Adrenal gland (tissue), 12 donors: ENCODE data around the gene TMEM184B. TPM values are rescaled to one million over a fixed set of nuclear protein-coding genes. Genes with fewer than 3 reads are reported as not detected.

Source experiments
- DNase-seq, 7 donors: peaks; one replicate each; pipeline ENCODE4 v3.0.0-alpha.2; 2019 to 2020
- H3K27ac ChIP-seq, 5 donors: fragments of 200-600 bp; sonication (generic) in 4 of 5; 1 replicate in 3 of 5; 2 replicates in 2 of 5; pipeline versions ENCODE4 v1.5.1 to v1.8.0; 2016 to 2020; ENCODE audit warnings: mild to moderate bottlenecking in 1 of 5
- H3K27me3 ChIP-seq: fragments of 200-600 bp; 2 replicates; pipeline ENCODE4 v1.8.0; 2021
- H3K36me3 ChIP-seq, 2 donors: fragments of 200-600 bp; replicated peaks in 1 of 2; 1 replicate in 1 of 2; 2 replicates in 1 of 2; pipeline versions ENCODE4 v1.5.1 to v1.8.0; 2018 to 2022
- H3K4me1 ChIP-seq, 2 donors: fragments of 200-600 bp; replicated peaks in 1 of 2; 1 replicate in 1 of 2; 2 replicates in 1 of 2; pipeline versions ENCODE4 v1.5.1 to v1.8.0; 2018 to 2021
- H3K4me3 ChIP-seq, 4 donors: fragments of 200-600 bp; sonication (generic) in 3 of 4; one replicate each; pipeline ENCODE4 v1.5.1; 2016 to 2018
- H3K9me3 ChIP-seq, 3 donors: fragments of 200-600 bp; sonication (generic) in 1 of 3; replicated peaks in 1 of 3; 1 replicate in 2 of 3; 2 replicates in 1 of 3; pipeline versions ENCODE4 v1.5.1 to v1.8.0; 2016 to 2021
- CTCF ChIP-seq, 6 experiments: fragments of 450-650 bp in 4 of 6; fragments of 200-600 bp in 2 of 6; sonication (generic) in 1 of 6; IDR thresholded peaks; 1 replicate in 5 of 6; 2 replicates in 1 of 6; pipeline versions ENCODE4 v1.5.1 to v1.8.0; 2016 to 2021; ENCODE audit warnings: antibody characterized with exemption in 6 of 6, mild to moderate bottlenecking in 2 of 6, moderate library complexity in 1 of 6
- POLR2A ChIP-seq, 2 donors: fragments of 450-650 bp; IDR thresholded peaks; one replicate each; pipeline ENCODE4 v1.6.1; 2017; ENCODE audit warnings: antibody characterized with exemption in 2 of 2, mild to moderate bottlenecking in 2 of 2, moderate library complexity in 1 of 2
- WGBS, 4 donors: extraction: QIAGEN DNeasy Blood & Tissue Kit in 2 of 4; methylation state at CpG; one replicate each; pipeline versions ENCODE4 v1.1.5 to v1.1.7; 2013 to 2017; 5-methylcytosine and 5-hydroxymethylcytosine counted together
- intact Hi-C, 2 donors: fragments of 100-400 bp; cut with DNase I; formaldehyde crosslinking; loops; one replicate each; pipeline versions ENCODE4 v1.14.1 to v1.15.0; 2022 to 2023
- polyA plus RNA-seq, 3 donors: library from polyadenylated mRNA; stranded (reverse); fragments of 200-250 nt in 2 of 3; fragments of 350-450 nt in 1 of 3; fragmentation: Illumina TruSeq in 1 of 3; extraction: RNeasy Lipid Tissue Mini Kit (QIAGEN cat#74804) in 1 of 3; gene quantifications; one replicate each; pipeline ENCODE4 v1.2.3, GENCODE V29; 2013 to 2014
- total RNA-seq, 9 donors: library from RNA; depleted of rRNA in 4 of 9; stranded (reverse); fragments of >200 nt in 4 of 9; fragments of 120-200 nt in 1 of 9; fragmentation: NEBNext Ultra II Directional in 1 of 9; extraction: Animal tissue kit (Norgen Biotek cat#: 25700) in 1 of 9; gene quantifications; one replicate each; pipeline versions ENCODE4 v1.1.0 to v1.2.4, GENCODE V29; 2013 to 2023
- donor health status: healthy with polysubstance abuse.
- donor health status: Bipolar disorder and iron deficiency.
- donor health status: DM: yes; HTN: yes; CAD: no.
- donor health status: DM: no; HTN: no; CAD: no.
- donor health status: DM: no; HTN: no; CAD: no.
- donor health status: DM: yes; HTN: yes; CAD: no.

Gene TMEM184B
- total and polyA plus RNA-seq, 12 donors: 7.1 to 107 (median 43.8) TPM

DNA sequence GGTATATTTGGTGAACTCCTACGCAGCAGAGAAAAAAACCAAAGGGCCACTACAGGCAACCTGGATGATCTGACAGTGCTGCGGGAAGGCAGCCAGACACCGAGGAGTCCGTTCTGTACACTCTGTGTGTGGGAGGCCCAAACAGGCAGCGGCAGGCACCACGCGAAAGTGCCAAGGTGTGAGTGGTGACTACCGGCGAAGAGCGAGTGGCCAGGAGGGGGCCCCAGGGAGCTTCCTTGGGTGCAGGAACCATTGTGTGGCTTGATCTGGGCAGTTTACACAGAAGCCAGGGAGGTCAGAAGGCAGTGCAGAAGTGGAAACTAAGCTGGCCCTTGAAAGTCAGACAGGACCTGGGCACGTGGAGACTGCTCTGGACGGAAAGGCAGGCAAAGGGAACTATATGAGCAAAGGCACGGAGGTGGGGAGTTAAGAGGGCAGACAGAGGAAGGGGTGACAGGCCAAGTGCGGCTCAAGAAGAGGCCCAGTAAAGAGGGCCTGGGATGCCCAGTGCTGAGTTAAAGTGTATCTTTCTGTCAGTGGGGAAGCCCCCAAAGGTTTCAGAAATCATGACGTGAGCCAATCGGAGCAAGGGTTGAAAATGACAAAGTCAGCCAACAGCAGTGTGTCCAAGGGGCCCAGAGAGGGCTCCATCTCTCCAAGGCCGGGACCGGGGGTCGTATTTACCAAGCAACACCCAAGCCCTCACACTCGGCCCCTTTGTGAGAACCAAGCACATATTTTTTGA is 10.6 kb downstream of the TMEM184B start:
- no peak for TF ChIP-seq POLR2A (IDR thresholded peaks at IDR 0.05)
- peak; percentile 26 to 62 (median 54) for TF ChIP-seq CTCF (IDR thresholded peaks at IDR 0.05)
- H3K36me3 ChIP-seq: no peaks in the 10 kb centered on the region
- peak in 6 of 7 donors; percentile 65 to 80 (median 76) for DNase-seq
- peaks cover 21 to 81% of the 10 kb centered on the region in 2 donors for H3K4me1 ChIP-seq
- peak overlapping the region in 2 of 5 donors; percentile 74 to 93 for H3K27ac ChIP-seq
- WGBS, 4 donors: 58 to 65% (median 61%) methylated on average over 20 of the region's 20 CpGs
- H3K9me3 ChIP-seq: no peaks in the 10 kb centered on the region
- intact Hi-C loops: loop anchor here in 1 of 2 donors (10.0 kb wide), 1 partner anchor 93 kb away; no protein-coding TSS in a partner anchor
- no peaks in the 10 kb centered on the region for H3K27me3 ChIP-seq
- no peak overlapping the region for H3K4me3 ChIP-seq

DNA sequence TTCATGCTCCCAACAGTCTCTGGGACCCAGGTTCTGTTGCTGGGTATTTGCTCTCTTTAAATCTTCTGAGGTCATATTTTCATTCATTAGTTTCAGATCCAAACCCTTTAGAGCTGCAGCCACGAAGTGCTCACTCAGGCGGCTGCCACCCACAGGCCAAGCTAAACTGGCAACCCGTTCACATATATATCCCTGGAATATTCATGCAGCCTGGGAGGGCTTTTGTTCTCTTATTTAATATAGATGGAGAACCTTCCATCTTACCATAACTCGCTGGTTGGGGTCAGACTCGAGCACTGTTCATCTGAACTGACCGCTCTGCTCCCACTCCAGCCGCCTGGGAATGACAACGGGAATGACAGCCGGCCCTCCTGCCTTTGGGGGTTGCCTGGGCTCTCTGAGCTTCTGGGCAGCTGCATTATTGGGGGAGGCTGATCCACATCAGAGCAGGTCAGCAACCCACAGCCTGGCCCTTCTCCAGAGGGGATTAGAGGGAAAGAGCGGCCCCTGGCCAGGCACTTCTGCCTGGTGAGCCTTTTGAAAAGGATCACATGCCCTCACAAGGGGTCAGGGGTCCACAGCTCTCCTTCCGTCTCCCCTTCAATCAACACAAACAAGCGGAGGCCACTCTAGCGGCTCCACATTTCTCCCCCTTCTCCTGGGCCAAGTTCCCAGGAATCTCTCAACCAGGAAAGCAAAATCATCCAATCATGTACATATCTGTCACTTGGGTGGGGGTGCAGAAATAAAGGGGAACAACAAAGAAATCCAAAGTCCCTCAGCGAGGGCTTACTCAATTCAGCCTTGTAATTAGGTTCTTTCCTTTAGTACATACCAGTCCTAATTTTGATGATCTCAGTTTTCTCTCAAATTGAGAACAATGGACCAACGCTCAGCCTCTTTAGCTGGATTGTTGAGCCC is 11.8 kb downstream of the TMEM184B start:
- DNase-seq: no peak
- TF ChIP-seq CTCF (IDR thresholded peaks at IDR 0.05) (no peak), POLR2A (IDR thresholded peaks at IDR 0.05) (no peak)
- no peaks in the 10 kb centered on the region for H3K36me3 ChIP-seq
- H3K27me3 ChIP-seq: no peaks in the 10 kb centered on the region
- intact Hi-C loops: loop anchor here in 1 of 2 donors (10.0 kb wide), 1 partner anchor 94 kb away; no protein-coding TSS in a partner anchor
- no peak overlapping the region for H3K4me3 ChIP-seq
- WGBS, 4 donors: 60 to 69% (median 67%) methylated on average over 11 to 15 of the region's 15 CpGs
- H3K27ac ChIP-seq: peak overlapping the region in 3 of 5 donors; percentile 12 to 93 (median 74)
- H3K9me3 ChIP-seq: no peaks in the 10 kb centered on the region
- peaks cover 15 to 81% of the 10 kb centered on the region in 2 donors for H3K4me1 ChIP-seq

GRCh38 chr22:38259370-38259769 is 13.4 kb downstream of the TMEM184B start:
- Histone ChIP-seq H3K4me3 (no peak overlapping the region), H3K27ac (peak overlapping the region in 3 of 5 donors; percentile 88 to 93 (median 89)), H3K9me3 (no peaks in the 10 kb centered on the region), H3K36me3 (no peaks in the 10 kb centered on the region), H3K27me3 (no peaks in the 10 kb centered on the region), H3K4me1 (peaks cover 15 to 69% of the 10 kb centered on the region in 2 donors)
- TF ChIP-seq POLR2A (IDR thresholded peaks at IDR 0.05) (no peak), CTCF (IDR thresholded peaks at IDR 0.05) (no peak)
- intact Hi-C loops: no loop called here
- 71 to 83% (median 77%) methylated on average over 8 of the region's 8 CpGs for WGBS, 4 donors
- no peak for DNase-seq

- TF ChIP-seq POLR2A (IDR thresholded peaks at IDR 0.05): no peak
- TF ChIP-seq CTCF (IDR thresholded peaks at IDR 0.05): no peak
- no peaks in the 10 kb centered on the region for H3K36me3 ChIP-seq
- H3K4me3 ChIP-seq: no peak overlapping the region
- DNase-seq: peak; percentile 46 to 92 (median 79)
- H3K27ac ChIP-seq: peak overlapping the region in 3 of 5 donors; percentile 88 to 93 (median 89)
- H3K27me3 ChIP-seq: no peaks in the 10 kb centered on the region
- H3K9me3 ChIP-seq: no peaks in the 10 kb centered on the region
- intact Hi-C loops: no loop called here
- H3K4me1 ChIP-seq: peaks cover 15 to 69% of the 10 kb centered on the region in 2 donors
- WGBS, 4 donors: 26 to 37% (median 36%) methylated on average over 8 of the region's 8 CpGs
Measured at GRCh38 chr22:38258895-38259294, 13.9 kb downstream of the TMEM184B start.
